Measurements from ENCODE around the gene HNRNPH3. TPM values are rescaled to one million over a fixed set of nuclear protein-coding genes. Genes with fewer than 3 reads are reported as not detected.

Gene HNRNPH3
- total and polyA plus RNA-seq, 4 donors: 78.0 to 128 (median 106) TPM

- Histone ChIP-seq H3K9ac (ENCODE audit: insufficient read depth in 1 of 2, low read length in 2 of 2) (no peak overlapping the region), H3K4me3 (no peak overlapping the region), H3K27ac (ENCODE audit: low read depth in 1 of 2, low read length in 1 of 2) (no peak overlapping the region), H3K36me3 (ENCODE audit: control insufficient read depth in 4 of 4, insufficient read depth in 4 of 4, low read length in 4 of 4) (peaks cover 14 to 31% (median 30%) of the 10 kb centered on the region in 4 donors), H3K4me1 (ENCODE audit: control insufficient read depth in 5 of 5, insufficient read depth in 5 of 5, low read length in 5 of 5) (peaks cover 0 to 35% (median 12%) of the 10 kb centered on the region in 5 donors), H3K9me3 (ENCODE audit: control insufficient read depth in 4 of 4, insufficient read depth in 3 of 4, low read length in 3 of 4) (no peaks in the 10 kb centered on the region), H3K27me3 (ENCODE audit: control insufficient read depth in 3 of 3, insufficient read depth in 3 of 3, low read length in 2 of 3) (no peaks in the 10 kb centered on the region)
- no peak for TF ChIP-seq CTCF (IDR thresholded peaks at IDR 0.05; ENCODE audit: control extremely low read depth, extremely low read depth)
- DNase-seq (no peak), ATAC-seq (ENCODE audit: insufficient read depth, low FRiP score) (no peak)
- WGBS, 2 donors: 53 to 56% methylated on average over 7 of the region's 7 CpGs
Measured at GRCh38 chr10:68336754-68337351, 5.0 kb downstream of the HNRNPH3 start.

- Histone ChIP-seq H3K4me3 (no peak overlapping the region), H3K27ac (ENCODE audit: low read depth in 1 of 2, low read length in 1 of 2) (no peak overlapping the region), H3K36me3 (ENCODE audit: control insufficient read depth in 4 of 4, insufficient read depth in 4 of 4, low read length in 4 of 4) (peaks cover 14 to 59% (median 47%) of the 10 kb centered on the region in 4 donors), H3K4me1 (ENCODE audit: control insufficient read depth in 5 of 5, insufficient read depth in 5 of 5, low read length in 5 of 5) (peaks cover 0 to 25% (median 10%) of the 10 kb centered on the region in 5 donors), H3K9ac (ENCODE audit: insufficient read depth in 1 of 2, low read length in 2 of 2) (no peak overlapping the region), H3K27me3 (ENCODE audit: control insufficient read depth in 3 of 3, insufficient read depth in 3 of 3, low read length in 2 of 3) (no peaks in the 10 kb centered on the region), H3K9me3 (ENCODE audit: control insufficient read depth in 4 of 4, insufficient read depth in 3 of 4, low read length in 3 of 4) (no peaks in the 10 kb centered on the region)
- no peak for ATAC-seq (ENCODE audit: insufficient read depth, low FRiP score)
- no peak for DNase-seq
- WGBS, 2 donors: 96% methylated on average over 8 of the region's 8 CpGs
- TF ChIP-seq CTCF (IDR thresholded peaks at IDR 0.05; ENCODE audit: control extremely low read depth, extremely low read depth): no peak
Measured at GRCh38 chr10:68340358-68341080, 8.7 kb downstream of the HNRNPH3 start.

- Histone ChIP-seq H3K4me1 (ENCODE audit: control insufficient read depth in 5 of 5, insufficient read depth in 5 of 5, low read length in 5 of 5) (peaks cover 0 to 3% (median 0%) of the 10 kb centered on the region in 5 donors), H3K27ac (ENCODE audit: low read depth in 1 of 2, low read length in 1 of 2) (no peak overlapping the region), H3K36me3 (ENCODE audit: control insufficient read depth in 4 of 4, insufficient read depth in 4 of 4, low read length in 4 of 4) (peaks cover 18 to 67% (median 48%) of the 10 kb centered on the region in 4 donors), H3K27me3 (ENCODE audit: control insufficient read depth in 3 of 3, insufficient read depth in 3 of 3, low read length in 2 of 3) (no peaks in the 10 kb centered on the region), H3K9ac (ENCODE audit: insufficient read depth in 1 of 2, low read length in 2 of 2) (no peak overlapping the region), H3K4me3 (no peak overlapping the region), H3K9me3 (ENCODE audit: control insufficient read depth in 4 of 4, insufficient read depth in 3 of 4, low read length in 3 of 4) (no peaks in the 10 kb centered on the region)
- TF ChIP-seq CTCF (IDR thresholded peaks at IDR 0.05; ENCODE audit: control extremely low read depth, extremely low read depth): no peak
- no peak for DNase-seq
- ATAC-seq (ENCODE audit: insufficient read depth, low FRiP score): no peak
- WGBS, 2 donors: 93 to 96% methylated on average over 3 of the region's 3 CpGs
Measured at GRCh38 chr10:68342909-68343516, 11.1 kb downstream of the HNRNPH3 start.
